Stimulated activated naive CD4-positive, alpha-beta T cell (primary cell): ENCODE measurements around the gene GOLIM4.

Source experiments
- DNase-seq, 6 experiments: peaks; one replicate each; lab custom pipeline; 2025; lab: John Stamatoyannopoulos, UW

GOLIM4 gene

GRCh38 chr3:167992381-167992780, 103.3 kb downstream of the GOLIM4 start:
- no peak for DNase-seq

GRCh38 chr3:167991213-167991612, 104.5 kb downstream of the GOLIM4 start:
- no peak for DNase-seq

- DNase-seq = no peak
These were observed 105.7 kb downstream of the GOLIM4 start for GRCh38 chr3:167989999-167990398.

- no peak for DNase-seq
These were observed 106.7 kb downstream of the GOLIM4 start for GRCh38 chr3:167989066-167989465.

GRCh38 chr3:167983583-167983982, 112.1 kb downstream of the GOLIM4 start:
- DNase-seq = no peak

- DNase-seq = no peak
These were observed 117.2 kb downstream of the GOLIM4 start for GRCh38 chr3:167978486-167978885.

- DNase-seq = no peak
These were observed 117.7 kb downstream of the GOLIM4 start for GRCh38 chr3:167978071-167978470.

GRCh38 chr3:167976516-167977361, 119.0 kb downstream of the GOLIM4 start:
- DNase-seq = no peak

- DNase-seq = no peak
These were observed 121.8 kb downstream of the GOLIM4 start for GRCh38 chr3:167973901-167974300.

GRCh38 chr3:167973046-167973445, 122.7 kb downstream of the GOLIM4 start:
- DNase-seq = no peak

- no peak for DNase-seq
These were observed 123.2 kb downstream of the GOLIM4 start for GRCh38 chr3:167972502-167972901.

- no peak for DNase-seq
These were observed 126.2 kb downstream of the GOLIM4 start for GRCh38 chr3:167969548-167969947.

- DNase-seq = no peak
These were observed 128.3 kb downstream of the GOLIM4 start for GRCh38 chr3:167967257-167968036.
